Right cardiac atrium (tissue), 5 donors: ENCODE results near the gene USP37. TPM values are rescaled to one million over a fixed set of nuclear protein-coding genes. Genes with fewer than 3 reads are reported as not detected.

Experiments used
- ATAC-seq, 2 donors: fragments of 200-7000 bp; cut with Tn5 transposase; one replicate each; pipeline versions ENCODE4 v1.8.0 to v1.9.1; 2020; ENCODE audit warnings: moderate library complexity in 2 of 2, mild to moderate bottlenecking in 1 of 2
- DNase-seq, 3 donors: peaks; one replicate each; pipeline ENCODE4 v3.0.0-alpha.2; 2020
- H3K27ac ChIP-seq: one replicate; pipeline ENCODE4 v1.5.1; 2013; ENCODE audit warnings: mild to moderate bottlenecking, low read length, control low read depth, moderate library complexity
- H3K27me3 ChIP-seq: one replicate; pipeline ENCODE4 v1.6.1; 2013; ENCODE audit not compliant: control insufficient read depth, insufficient read depth
- H3K4me1 ChIP-seq: one replicate; pipeline ENCODE4 v1.6.1; 2013; ENCODE audit warnings: low read length; ENCODE audit not compliant: control insufficient read depth, insufficient read depth
- H3K4me3 ChIP-seq: one replicate; pipeline ENCODE4 v1.5.1; 2013; ENCODE audit warnings: low read length, control low read depth
- H3K9me3 ChIP-seq: one replicate; pipeline ENCODE4 v1.6.1; 2013; ENCODE audit warnings: low read length; ENCODE audit not compliant: control insufficient read depth
- WGBS: extraction: QIAGEN DNeasy Blood & Tissue Kit; methylation state at CpG from one replicate; pipeline ENCODE4 v1.1.7; 2013; 5-methylcytosine and 5-hydroxymethylcytosine counted together
- intact Hi-C, 4 donors: fragments of 100-400 bp; cut with DNase I; formaldehyde crosslinking; loops; one replicate each; pipeline versions ENCODE4 v1.11.0 to v1.14.0; 2022 to 2023
- polyA plus RNA-seq: library from polyadenylated mRNA; stranded (reverse); fragments of 200-250 nt; gene quantifications from one replicate; pipeline ENCODE4 v1.2.3, GENCODE V29; 2013
- total RNA-seq, 4 donors: library from RNA; stranded (reverse); fragmentation: NEBNext Ultra II Directional; extraction: Animal tissue kit (Norgen Biotek cat#: 25700); gene quantifications; one replicate each; pipeline ENCODE4 v1.2.1, GENCODE V29; 2021
- donor health status: healthy with polysubstance abuse.
- donor health status: DM: no; HTN: yes; CAD: no.
- donor health status: DM: no; HTN: no; CAD: no.
- donor health status: DM: no; HTN: yes; CAD: no; lungs with severe emphysema.
- donor health status: DM: yes; HTN: yes; CAD: no.

The USP37 gene
- total and polyA plus RNA-seq, 5 donors = 1.7 to 9.9 (median 6.8) TPM

GRCh38 chr2:218577482-218578220 is 9.5 kb upstream of the USP37 start:
- Histone ChIP-seq H3K27me3 (no peaks in the 10 kb centered on the region), H3K27ac (peak overlapping the region; percentile 57), H3K9me3 (no peaks in the 10 kb centered on the region), H3K4me1 (peaks cover 3% of the 10 kb centered on the region), H3K4me3 (no peak overlapping the region)
- intact Hi-C loops = no loop called here
- DNase-seq (no peak), ATAC-seq (peak in 1 of 2 donors; percentile 39)
- WGBS = 84% methylated on average over 3 of the region's 3 CpGs

- 95% methylated on average over 4 of the region's 4 CpGs for WGBS
- no peak for ATAC-seq
- no peak overlapping the region for H3K27ac ChIP-seq
- no peak overlapping the region for H3K4me3 ChIP-seq
- no peak for DNase-seq
- intact Hi-C loops = no loop called here
- no peaks in the 10 kb centered on the region for H3K9me3 ChIP-seq
- H3K4me1 ChIP-seq = peaks cover 3% of the 10 kb centered on the region
- no peaks in the 10 kb centered on the region for H3K27me3 ChIP-seq
Observed at GRCh38 chr2:218576854-218577253, 8.7 kb upstream of the USP37 start.

GRCh38 chr2:218570850-218571249 is 2.7 kb upstream of the USP37 start:
- H3K27me3 ChIP-seq = no peaks in the 10 kb centered on the region
- no peak for ATAC-seq
- peak overlapping the region; percentile 71 for H3K27ac ChIP-seq
- 15% methylated on average over 6 of the region's 6 CpGs for WGBS
- peaks cover 4% of the 10 kb centered on the region for H3K4me1 ChIP-seq
- no peaks in the 10 kb centered on the region for H3K9me3 ChIP-seq
- no peak for DNase-seq
- H3K4me3 ChIP-seq = peak overlapping the region; percentile 90
- intact Hi-C loops = no loop called here

- intact Hi-C loops = no loop called here
- 4% methylated on average over 10 of the region's 10 CpGs for WGBS
- Histone ChIP-seq H3K4me1 (peaks cover 4% of the 10 kb centered on the region), H3K27me3 (no peaks in the 10 kb centered on the region), H3K4me3 (peak overlapping the region; percentile 90), H3K9me3 (no peaks in the 10 kb centered on the region), H3K27ac (peak overlapping the region; percentile 76)
- ATAC-seq (no peak), DNase-seq (no peak)
Observed at GRCh38 chr2:218569661-218570500, 1.7 kb upstream of the USP37 start.

- H3K4me3 ChIP-seq = peak overlapping the region; percentile 90
- peaks cover 4% of the 10 kb centered on the region for H3K4me1 ChIP-seq
- H3K27ac ChIP-seq = peak overlapping the region; percentile 93
- DNase-seq = peak in 1 of 3 donors; percentile 74
- no peaks in the 10 kb centered on the region for H3K27me3 ChIP-seq
- intact Hi-C loops = no loop called here
- peak; percentile 7 to 26 for ATAC-seq
- H3K9me3 ChIP-seq = no peaks in the 10 kb centered on the region
- under 1% methylated on average over 31 of the region's 31 CpGs for WGBS
Observed at GRCh38 chr2:218569038-218569431, 884 bp upstream of the USP37 start.

GRCh38 chr2:218567797-218568189 is 358 bp downstream of the USP37 start:
- under 1% methylated on average over 19 of the region's 19 CpGs for WGBS
- H3K9me3 ChIP-seq = no peaks in the 10 kb centered on the region
- H3K4me3 ChIP-seq = peak overlapping the region; percentile 75
- intact Hi-C loops = no loop called here
- DNase-seq (no peak), ATAC-seq (peak; percentile 45 to 62)
- peaks cover 4% of the 10 kb centered on the region for H3K4me1 ChIP-seq
- no peaks in the 10 kb centered on the region for H3K27me3 ChIP-seq
- peak overlapping the region; percentile 94 for H3K27ac ChIP-seq

- H3K9me3 ChIP-seq = no peaks in the 10 kb centered on the region
- H3K4me3 ChIP-seq = no peak overlapping the region
- no peaks in the 10 kb centered on the region for H3K27me3 ChIP-seq
- H3K27ac ChIP-seq = no peak overlapping the region
- 85% methylated on average over 1 of the region's 1 CpG for WGBS
- no peak for DNase-seq
- intact Hi-C loops = no loop called here
- ATAC-seq = no peak
- H3K4me1 ChIP-seq = peaks cover 4% of the 10 kb centered on the region
Observed at GRCh38 chr2:218566296-218566695, 1.9 kb downstream of the USP37 start.

- H3K9me3 ChIP-seq = no peaks in the 10 kb centered on the region
- WGBS = 89% methylated on average over 1 of the region's 1 CpG
- ATAC-seq (no peak), DNase-seq (no peak)
- no peak overlapping the region for H3K4me3 ChIP-seq
- H3K4me1 ChIP-seq = no peaks in the 10 kb centered on the region
- H3K27ac ChIP-seq = no peak overlapping the region
- H3K27me3 ChIP-seq = no peaks in the 10 kb centered on the region
- intact Hi-C loops = no loop called here
Observed at GRCh38 chr2:218564056-218564455, 4.1 kb downstream of the USP37 start.

- H3K27ac ChIP-seq = no peak overlapping the region
- 89% methylated on average over 3 of the region's 3 CpGs for WGBS
- H3K9me3 ChIP-seq = no peaks in the 10 kb centered on the region
- no peak overlapping the region for H3K4me3 ChIP-seq
- intact Hi-C loops = no loop called here
- no peaks in the 10 kb centered on the region for H3K4me1 ChIP-seq
- no peak for ATAC-seq
- H3K27me3 ChIP-seq = no peaks in the 10 kb centered on the region
- no peak for DNase-seq
Observed at GRCh38 chr2:218558986-218559385, 9.2 kb downstream of the USP37 start.

- Histone ChIP-seq H3K4me1 (no peaks in the 10 kb centered on the region), H3K9me3 (no peaks in the 10 kb centered on the region), H3K27ac (no peak overlapping the region), H3K4me3 (no peak overlapping the region), H3K27me3 (no peaks in the 10 kb centered on the region)
- intact Hi-C loops = no loop called here
- DNase-seq (no peak), ATAC-seq (no peak)
- WGBS = 26% methylated on average over 2 of the region's 2 CpGs
Observed at GRCh38 chr2:218557941-218558340, 10.2 kb downstream of the USP37 start.

GRCh38 chr2:218555527-218555926 is 12.6 kb downstream of the USP37 start:
- no peak for DNase-seq
- H3K4me1 ChIP-seq = no peaks in the 10 kb centered on the region
- no peak for ATAC-seq
- WGBS = 82% methylated on average over 4 of the region's 4 CpGs
- H3K27ac ChIP-seq = no peak overlapping the region
- intact Hi-C loops = no loop called here
- no peaks in the 10 kb centered on the region for H3K27me3 ChIP-seq
- H3K4me3 ChIP-seq = no peak overlapping the region
- H3K9me3 ChIP-seq = no peaks in the 10 kb centered on the region
